ENCODE measurements around the gene DAZAP2. TPM values are rescaled to one million over a fixed set of nuclear protein-coding genes. Genes with fewer than 3 reads are reported as not detected.
A peak's percentile ranks its signal among the peaks of the same experiment; 100 is the strongest.

DAZAP2 gene
- total and polyA plus RNA-seq, 2 of the 13 experiments (the other 11 are each of a cell fraction or from before 2014, with no cell fraction given), result 64.5 to 222 TPM

- TF ChIP-seq AHDC1 (CRISPR knock-in tag; IDR thresholded peaks at IDR 0.05; ENCODE audit: borderline replicate concordance) (no peak), ZBTB20 (CRISPR knock-in tag; IDR thresholded peaks at IDR 0.05; ENCODE audit: borderline replicate concordance, low read depth) (no peak), EEA1 (CRISPR knock-in tag; IDR thresholded peaks at IDR 0.05; ENCODE audit: borderline replicate concordance) (no peak), ZBTB38 (CRISPR knock-in tag; IDR thresholded peaks at IDR 0.05) (no peak), SP2 (CRISPR knock-in tag; IDR thresholded peaks at IDR 0.05) (no peak), ZSCAN25 (CRISPR knock-in tag; IDR thresholded peaks at IDR 0.05) (0 out of 2 replicates have a peak, but pooled peaks have one; percentile 14), ZNF281 (CRISPR knock-in tag; IDR thresholded peaks at IDR 0.05; ENCODE audit: borderline replicate concordance) (no peak), MAX (IDR thresholded peaks at IDR 0.05) (peak; percentile 57; the same call in 1 of the 2 replicates), BATF2 (CRISPR knock-in tag; IDR thresholded peaks at IDR 0.05) (no peak), ZNF567 (CRISPR knock-in tag; IDR thresholded peaks at IDR 0.05; ENCODE audit: borderline replicate concordance) (0 out of 2 replicates have a peak, but pooled peaks have one; percentile 50), CSRNP1 (CRISPR knock-in tag; IDR thresholded peaks at IDR 0.05) (no peak), SP4 (CRISPR knock-in tag; IDR thresholded peaks at IDR 0.05) (0 out of 2 replicates have a peak, but pooled peaks have one; percentile 28), HNRNPL (IDR thresholded peaks at IDR 0.05; ENCODE audit: low read depth, low read length) (no peak), ZNF446 (CRISPR knock-in tag; IDR thresholded peaks at IDR 0.05) (no peak)
Measured at GRCh38 chr12:51218607-51219161, 19.9 kb upstream of the DAZAP2 start (continued).

Measured in HepG2 (cell line).